ENCODE results near the gene PRPF31.

DNA sequence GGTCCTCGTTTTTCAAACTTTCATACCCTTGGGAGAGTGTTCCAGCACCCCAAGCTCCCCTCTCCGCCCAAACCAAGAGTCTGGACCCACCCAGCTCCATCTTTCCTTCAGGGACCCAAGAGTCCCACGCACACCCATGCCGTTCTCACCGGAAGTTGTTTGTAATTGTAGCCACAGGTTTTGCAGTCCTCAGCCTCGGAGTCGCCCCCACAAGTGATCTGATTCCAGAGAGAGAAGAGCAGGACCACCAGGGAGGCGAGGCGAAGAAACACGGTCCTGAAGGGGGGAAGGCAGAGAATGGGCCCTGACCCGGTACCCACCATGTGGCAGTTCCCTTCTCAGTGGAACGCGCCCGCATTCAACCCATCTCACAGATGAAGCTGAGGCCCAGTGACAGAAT lies 47.3 kb downstream of the PRPF31 start:
- TF ChIP-seq, protein P1, sequence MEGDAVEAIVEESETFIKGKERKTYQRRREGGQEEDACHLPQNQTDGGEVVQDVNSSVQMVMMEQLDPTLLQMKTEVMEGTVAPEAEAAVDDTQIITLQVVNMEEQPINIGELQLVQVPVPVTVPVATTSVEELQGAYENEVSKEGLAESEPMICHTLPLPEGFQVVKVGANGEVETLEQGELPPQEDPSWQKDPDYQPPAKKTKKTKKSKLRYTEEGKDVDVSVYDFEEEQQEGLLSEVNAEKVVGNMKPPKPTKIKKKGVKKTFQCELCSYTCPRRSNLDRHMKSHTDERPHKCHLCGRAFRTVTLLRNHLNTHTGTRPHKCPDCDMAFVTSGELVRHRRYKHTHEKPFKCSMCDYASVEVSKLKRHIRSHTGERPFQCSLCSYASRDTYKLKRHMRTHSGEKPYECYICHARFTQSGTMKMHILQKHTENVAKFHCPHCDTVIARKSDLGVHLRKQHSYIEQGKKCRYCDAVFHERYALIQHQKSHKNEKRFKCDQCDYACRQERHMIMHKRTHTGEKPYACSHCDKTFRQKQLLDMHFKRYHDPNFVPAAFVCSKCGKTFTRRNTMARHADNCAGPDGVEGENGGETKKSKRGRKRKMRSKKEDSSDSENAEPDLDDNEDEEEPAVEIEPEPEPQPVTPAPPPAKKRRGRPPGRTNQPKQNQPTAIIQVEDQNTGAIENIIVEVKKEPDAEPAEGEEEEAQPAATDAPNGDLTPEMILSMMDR (conservative IDR thresholded peaks at IDR 0.05; ENCODE audit: low read length): no peak
- TF ChIP-seq EZH2phosphoT487 (IDR thresholded peaks at IDR 0.05; ENCODE audit: borderline replicate concordance, low read depth, low read length): no peak
